Right lobe of liver (tissue), 6 donors: ENCODE measurements around the gene SYT15. TPM values are rescaled to one million over a fixed set of nuclear protein-coding genes. Genes with fewer than 3 reads are reported as not detected.

ENCODE experiments used
- ATAC-seq, 4 donors: fragments of 200-7000 bp; cut with Tn5 transposase; one replicate each; pipeline ENCODE4 v1.9.1; 2020; ENCODE audit warnings: mild to moderate bottlenecking in 4 of 4, moderate library complexity in 4 of 4
- DNase-seq, 3 donors: peaks; one replicate each; pipeline ENCODE4 v3.0.0-alpha.2; 2020
- H3K27ac ChIP-seq, 3 donors: fragments of 200-600 bp; one replicate each; pipeline ENCODE4 v1.8.0; 2022
- H3K27me3 ChIP-seq, 2 donors: fragments of 200-600 bp; one replicate each; pipeline ENCODE4 v1.8.0; 2022
- H3K36me3 ChIP-seq, 4 donors: fragments of 200-600 bp; sonication (generic) in 1 of 4; one replicate each; pipeline versions ENCODE4 v1.5.1 to v1.8.0; 2017 to 2022; ENCODE audit warnings: control low read depth in 1 of 4
- H3K4me1 ChIP-seq, 4 donors: fragments of 200-600 bp; sonication (generic) in 1 of 4; one replicate each; pipeline versions ENCODE4 v1.5.1 to v1.8.0; 2017 to 2022; ENCODE audit warnings: control low read depth in 1 of 4
- H3K4me3 ChIP-seq, 3 donors: fragments of 200-600 bp; one replicate each; pipeline ENCODE4 v1.8.0; 2022
- H3K9me3 ChIP-seq, 4 donors: fragments of 200-600 bp; sonication (generic) in 1 of 4; one replicate each; pipeline versions ENCODE4 v1.5.1 to v1.8.0; 2017 to 2022; ENCODE audit warnings: control low read depth in 1 of 4
- CTCF ChIP-seq, 4 donors: fragments of 200-600 bp in 3 of 4; fragments of 450-650 bp in 1 of 4; IDR thresholded peaks; one replicate each; pipeline versions ENCODE4 v1.5.1 to v1.8.0; 2016 to 2022; ENCODE audit warnings: antibody characterized with exemption in 4 of 4, mild to moderate bottlenecking in 2 of 4
- POLR2A ChIP-seq: fragments of 450-650 bp; IDR thresholded peaks from one replicate; pipeline ENCODE4 v1.6.1; 2017; ENCODE audit warnings: antibody characterized with exemption, mild to moderate bottlenecking
- whole genome bisulfite sequencing: methylation state at CpG from one replicate; pipeline ENCODE4 v1.1.6; 2018; ENCODE audit warnings: low coverage, low lambda C conversion rate; ENCODE audit not compliant: insufficient coverage; ENCODE audit errors: missing lambda C conversion rate; 5-methylcytosine and 5-hydroxymethylcytosine counted together
- intact Hi-C, 2 donors: fragments of 100-400 bp; cut with DNase I; formaldehyde crosslinking; loops; one replicate each; pipeline versions ENCODE4 v1.11.2 to v1.14.1; 2022
- total RNA-seq, 6 experiments: library from RNA; depleted of rRNA in 2 of 6; stranded (reverse); fragments of >200 nt in 2 of 6; fragmentation: NEBNext Ultra II Directional in 3 of 6; extraction: Animal tissue kit (Norgen Biotek cat#: 25700) in 3 of 6; gene quantifications; one replicate each; pipeline versions ENCODE4 v1.1.0 to v1.2.4, GENCODE V29; 2016 to 2023
- donor health status: DM: no; HTN: yes; CAD: no.
- donor health status: DM: no; HTN: no; CAD: no.
- donor health status: DM: no; HTN: no; CAD: no.
- donor health status: DM: no; HTN: yes; CAD: no.
- donor health status: DM: no; HTN: yes; CAD: no.

Gene SYT15
- total RNA-seq, 6 experiments from 2014 or later = 0.43 to 1.3 (median 0.82) TPM

- no peak for ATAC-seq
- no peak overlapping the region for H3K4me3 ChIP-seq
- 63% methylated on average over 3 of the region's 3 CpGs for WGBS
- H3K9me3 ChIP-seq = no peaks in the 10 kb centered on the region
- TF ChIP-seq CTCF (IDR thresholded peaks at IDR 0.05) (no peak), POLR2A (no peak)
- H3K27ac ChIP-seq = no peak overlapping the region
- no peaks in the 10 kb centered on the region for H3K27me3 ChIP-seq
- no peaks in the 10 kb centered on the region for H3K4me1 ChIP-seq
- H3K36me3 ChIP-seq = no peaks in the 10 kb centered on the region
- DNase-seq = no peak
- intact Hi-C loops = no loop called here
Measured at GRCh38 chr10:46538717-46539426, 40.1 kb upstream of the SYT15 start.

GRCh38 chr10:46539596-46540411 is 39.1 kb upstream of the SYT15 start:
- DNase-seq (peak in 2 of 3 donors; percentile 3 to 45), ATAC-seq (peak in 2 of 4 donors; percentile 15 to 46)
- Histone ChIP-seq H3K36me3 (no peaks in the 10 kb centered on the region), H3K9me3 (no peaks in the 10 kb centered on the region), H3K4me3 (no peak overlapping the region), H3K27ac (no peak overlapping the region), H3K27me3 (no peaks in the 10 kb centered on the region), H3K4me1 (no peaks in the 10 kb centered on the region)
- WGBS = 53% methylated on average over 14 of the region's 14 CpGs
- intact Hi-C loops = no loop called here
- TF ChIP-seq CTCF (IDR thresholded peaks at IDR 0.05) (no peak), POLR2A (no peak)

GRCh38 chr10:46540412-46541016 is 38.4 kb upstream of the SYT15 start:
- no peaks in the 10 kb centered on the region for H3K4me1 ChIP-seq
- H3K4me3 ChIP-seq = no peak overlapping the region
- no peaks in the 10 kb centered on the region for H3K36me3 ChIP-seq
- H3K9me3 ChIP-seq = no peaks in the 10 kb centered on the region
- no peaks in the 10 kb centered on the region for H3K27me3 ChIP-seq
- H3K27ac ChIP-seq = no peak overlapping the region
- intact Hi-C loops = no loop called here
- 88% methylated on average over 8 of the region's 8 CpGs for WGBS
- no peak for ATAC-seq
- DNase-seq = peak; percentile 17 to 45 (median 34)
- no peak for TF ChIP-seq CTCF (IDR thresholded peaks at IDR 0.05)
- no peak for TF ChIP-seq POLR2A

- peak; percentile 43 to 68 (median 66) for DNase-seq
Measured at GRCh38 chr10:46541017-46541661, 37.8 kb upstream of the SYT15 start.

More at GRCh38 chr10:46541017-46541661, 37.8 kb upstream of the SYT15 start:
- no peaks in the 10 kb centered on the region for H3K4me1 ChIP-seq
- TF ChIP-seq POLR2A (no peak), CTCF (IDR thresholded peaks at IDR 0.05) (no peak)
- peak overlapping the region in 1 of 3 donors; percentile 12 for H3K4me3 ChIP-seq
- H3K27ac ChIP-seq = no peak overlapping the region
- intact Hi-C loops = no loop called here
- H3K9me3 ChIP-seq = no peaks in the 10 kb centered on the region
- 11% methylated on average over 36 of the region's 42 CpGs for WGBS
- no peaks in the 10 kb centered on the region for H3K27me3 ChIP-seq
- ATAC-seq = peak; percentile 9 to 33 (median 20)
- H3K36me3 ChIP-seq = no peaks in the 10 kb centered on the region
